ENCODE measurements around the gene TRABD2A.

TRABD2A gene

GRCh38 chr2:84904717-84905174 is 23.9 kb upstream of the TRABD2A start:
- DNase-seq = peak; percentile 76 to 82

- no peak for DNase-seq
These were observed 23.3 kb upstream of the TRABD2A start for GRCh38 chr2:84904151-84904550.

GRCh38 chr2:84902526-84902925 is 21.6 kb upstream of the TRABD2A start:
- DNase-seq = no peak

GRCh38 chr2:84901593-84902120 is 20.8 kb upstream of the TRABD2A start:
- DNase-seq = no peak

- DNase-seq = no peak
These were observed 20.1 kb upstream of the TRABD2A start for GRCh38 chr2:84900971-84901370.

- no peak for DNase-seq
These were observed 18.7 kb upstream of the TRABD2A start for GRCh38 chr2:84899304-84900204.

GRCh38 chr2:84897773-84898172 is 16.9 kb upstream of the TRABD2A start:
- DNase-seq = no peak

GRCh38 chr2:84896567-84896966 is 15.7 kb upstream of the TRABD2A start:
- no peak for DNase-seq

- no peak for DNase-seq
These were observed 14.1 kb upstream of the TRABD2A start for GRCh38 chr2:84894758-84895520.

- DNase-seq = no peak
These were observed 13.3 kb upstream of the TRABD2A start for GRCh38 chr2:84894131-84894586.

- DNase-seq = no peak
These were observed 10.6 kb upstream of the TRABD2A start for GRCh38 chr2:84891355-84892010.

GRCh38 chr2:84889332-84889731 is 8.4 kb upstream of the TRABD2A start:
- DNase-seq = no peak

GRCh38 chr2:84888401-84889276 is 7.8 kb upstream of the TRABD2A start:
- peak; percentile 65 to 82 for DNase-seq

GRCh38 chr2:84886791-84887190 is 5.9 kb upstream of the TRABD2A start:
- DNase-seq = no peak

GRCh38 chr2:84885111-84885510 is 4.2 kb upstream of the TRABD2A start:
- no peak for DNase-seq

- DNase-seq = no peak
These were observed 3.6 kb upstream of the TRABD2A start for GRCh38 chr2:84884449-84884848.

GRCh38 chr2:84882775-84883550 is 2.1 kb upstream of the TRABD2A start:
- no peak for DNase-seq

- DNase-seq = no peak
These were observed 1.5 kb upstream of the TRABD2A start for GRCh38 chr2:84882414-84882738.

GRCh38 chr2:84881581-84882413 is 913 bp upstream of the TRABD2A start:
- peak; percentile 74 to 92 for DNase-seq

GRCh38 chr2:84880395-84880644 is 564 bp downstream of the TRABD2A start:
- DNase-seq = no peak
